ENCODE measurements around the gene FAM131A.
A peak's percentile ranks its signal among the peaks of the same experiment; 100 is the strongest.

Gene FAM131A

DNA sequence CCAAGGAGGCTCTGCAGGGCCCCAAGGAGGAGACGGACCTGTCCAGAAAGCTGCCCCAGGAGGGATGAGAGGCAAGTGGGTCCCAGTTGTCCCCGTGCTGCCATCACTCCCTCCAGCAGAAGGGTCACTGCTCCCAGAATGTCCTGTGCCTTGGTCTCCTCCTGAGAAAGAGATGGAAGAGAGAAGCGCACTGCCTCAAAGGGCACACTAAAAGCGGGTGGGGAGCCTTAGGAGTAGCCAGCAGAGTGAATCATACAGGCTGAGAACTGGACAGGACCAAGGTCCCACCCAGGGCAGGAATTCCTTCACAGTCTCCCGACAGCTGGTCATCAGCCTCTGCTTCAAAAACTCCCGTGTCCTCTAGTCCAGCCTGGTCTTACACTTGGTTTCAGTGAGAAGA lies 36.0 kb downstream of the FAM131A start:
- Histone ChIP-seq H3K4me3 (ENCODE audit: low read length) (no peak overlapping the region), H3K27me3 (ENCODE audit: control insufficient read depth, insufficient read depth, low read length) (peaks cover 9% of the 10 kb centered on the region), H3K9ac (ENCODE audit: low read length) (no peak overlapping the region), H3K36me3 (ENCODE audit: control insufficient read depth, low read depth, low read length) (peaks cover 4% of the 10 kb centered on the region), H3K4me1 (ENCODE audit: control insufficient read depth, low read depth, low read length) (peaks cover 24% of the 10 kb centered on the region), H3K9me3 (ENCODE audit: control insufficient read depth, low read depth, low read length) (no peaks in the 10 kb centered on the region), H3K27ac (ENCODE audit: low read length) (no peak overlapping the region)

- peaks cover 26% of the 10 kb centered on the region for H3K27me3 ChIP-seq (ENCODE audit: control insufficient read depth, insufficient read depth, low read length)
- H3K36me3 ChIP-seq (ENCODE audit: control insufficient read depth, low read depth, low read length): no peaks in the 10 kb centered on the region
- H3K9ac ChIP-seq (ENCODE audit: low read length): no peak overlapping the region
- H3K4me1 ChIP-seq (ENCODE audit: control insufficient read depth, low read depth, low read length): peaks cover 32% of the 10 kb centered on the region
- H3K27ac ChIP-seq (ENCODE audit: low read length): no peak overlapping the region
- no peaks in the 10 kb centered on the region for H3K9me3 ChIP-seq (ENCODE audit: control insufficient read depth, low read depth, low read length)
- H3K4me3 ChIP-seq (ENCODE audit: low read length): no peak overlapping the region
Measured at GRCh38 chr3:184375747-184376461, 38.5 kb downstream of the FAM131A start.

- no peaks in the 10 kb centered on the region for H3K36me3 ChIP-seq (ENCODE audit: control insufficient read depth, low read depth, low read length)
- H3K27me3 ChIP-seq (ENCODE audit: control insufficient read depth, insufficient read depth, low read length): peaks cover 40% of the 10 kb centered on the region
- H3K9me3 ChIP-seq (ENCODE audit: control insufficient read depth, low read depth, low read length): no peaks in the 10 kb centered on the region
- H3K4me1 ChIP-seq (ENCODE audit: control insufficient read depth, low read depth, low read length): peaks cover 20% of the 10 kb centered on the region
- no peak overlapping the region for H3K9ac ChIP-seq (ENCODE audit: low read length)
- no peak overlapping the region for H3K4me3 ChIP-seq (ENCODE audit: low read length)
- H3K27ac ChIP-seq (ENCODE audit: low read length): no peak overlapping the region
Measured at GRCh38 chr3:184377374-184377773, 40.0 kb downstream of the FAM131A start.

DNA sequence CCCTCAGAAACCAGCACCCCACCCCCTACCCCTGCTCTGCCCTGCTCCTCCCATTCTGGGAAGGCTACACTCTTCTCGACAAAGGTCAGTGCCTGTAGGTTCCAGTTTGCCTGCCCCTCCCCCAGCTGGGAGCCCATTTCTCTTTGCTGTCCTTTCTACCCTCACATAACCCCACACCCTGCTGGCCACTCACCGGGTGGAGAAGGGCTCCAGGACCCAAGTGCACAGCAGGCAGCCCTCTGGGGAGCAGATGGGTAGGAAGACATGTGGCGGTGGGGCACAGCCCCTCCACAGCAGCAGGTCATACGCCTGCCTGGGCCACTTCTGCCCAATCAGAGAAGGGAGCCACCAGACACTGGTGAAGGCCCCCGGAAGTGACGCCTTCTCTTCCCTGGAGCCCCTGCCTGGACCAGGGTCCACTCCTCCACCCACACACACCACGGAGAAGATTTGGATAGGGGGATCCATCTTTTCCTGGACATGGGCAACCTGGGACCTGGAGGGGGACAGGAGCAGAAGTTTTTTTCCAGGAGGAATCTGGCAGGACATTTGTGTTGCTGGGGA lies 40.6 kb downstream of the FAM131A start, which contains the start of gene THPO:
THPO (minus strand) TSS at position 326 of the 564 bp plus-strand sequence. CDS start 1,948 bp downstream, outside the sequence.
- Histone ChIP-seq H3K4me3 (ENCODE audit: low read length) (peak within 1 kb of the TSS; percentile 22), H3K36me3 (ENCODE audit: control insufficient read depth, low read depth, low read length) (no peaks in the 10 kb centered on the region), H3K27ac (ENCODE audit: low read length) (no peak within 1 kb of the TSS), H3K27me3 (ENCODE audit: control insufficient read depth, insufficient read depth, low read length) (peaks cover 46% of the 10 kb centered on the region), H3K9me3 (ENCODE audit: control insufficient read depth, low read depth, low read length) (no peaks in the 10 kb centered on the region), H3K9ac (ENCODE audit: low read length) (no peak within 1 kb of the TSS), H3K4me1 (ENCODE audit: control insufficient read depth, low read depth, low read length) (peaks cover 20% of the 10 kb centered on the region)

DNA sequence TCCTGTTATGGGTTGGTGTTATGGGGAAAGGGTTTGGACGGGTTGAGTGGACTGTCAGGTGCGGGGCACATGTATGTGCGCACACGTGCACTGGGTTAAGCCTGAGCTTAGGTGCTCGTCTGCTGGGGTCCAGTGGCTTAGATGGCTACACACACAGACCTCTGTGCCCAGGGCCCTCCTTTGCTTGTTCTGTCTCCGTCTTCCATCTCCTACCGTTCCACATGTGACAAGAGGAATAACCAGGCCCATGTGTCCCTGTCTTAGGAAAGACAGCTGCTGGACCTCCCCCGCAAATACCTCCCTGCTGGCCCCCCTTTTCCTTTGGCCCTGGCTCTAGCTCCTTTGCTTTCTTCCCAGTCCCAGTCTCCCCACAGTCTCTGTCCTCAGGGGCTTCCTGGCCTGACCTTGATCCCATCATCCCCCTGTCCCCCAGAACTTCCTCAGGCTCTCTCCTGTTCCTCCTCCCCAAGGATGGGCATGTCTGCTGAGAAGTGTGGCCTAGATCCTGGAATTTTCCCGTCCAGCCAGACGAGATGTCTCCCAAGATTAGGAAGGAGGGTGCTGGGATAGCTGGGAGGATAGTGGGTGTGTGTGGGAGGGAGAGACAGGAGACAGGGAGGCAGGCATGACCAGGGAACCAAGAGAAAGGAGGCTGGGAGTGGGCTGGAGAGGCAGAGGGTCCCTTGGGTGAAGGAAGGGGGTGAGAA lies 41.4 kb downstream of the FAM131A start:
- Histone ChIP-seq H3K9ac (ENCODE audit: low read length) (no peak overlapping the region), H3K27me3 (ENCODE audit: control insufficient read depth, insufficient read depth, low read length) (peaks cover 49% of the 10 kb centered on the region), H3K4me3 (ENCODE audit: low read length) (peak overlapping the region; percentile 11), H3K4me1 (ENCODE audit: control insufficient read depth, low read depth, low read length) (peaks cover 20% of the 10 kb centered on the region), H3K36me3 (ENCODE audit: control insufficient read depth, low read depth, low read length) (no peaks in the 10 kb centered on the region), H3K27ac (ENCODE audit: low read length) (no peak overlapping the region), H3K9me3 (ENCODE audit: control insufficient read depth, low read depth, low read length) (no peaks in the 10 kb centered on the region)

DNA sequence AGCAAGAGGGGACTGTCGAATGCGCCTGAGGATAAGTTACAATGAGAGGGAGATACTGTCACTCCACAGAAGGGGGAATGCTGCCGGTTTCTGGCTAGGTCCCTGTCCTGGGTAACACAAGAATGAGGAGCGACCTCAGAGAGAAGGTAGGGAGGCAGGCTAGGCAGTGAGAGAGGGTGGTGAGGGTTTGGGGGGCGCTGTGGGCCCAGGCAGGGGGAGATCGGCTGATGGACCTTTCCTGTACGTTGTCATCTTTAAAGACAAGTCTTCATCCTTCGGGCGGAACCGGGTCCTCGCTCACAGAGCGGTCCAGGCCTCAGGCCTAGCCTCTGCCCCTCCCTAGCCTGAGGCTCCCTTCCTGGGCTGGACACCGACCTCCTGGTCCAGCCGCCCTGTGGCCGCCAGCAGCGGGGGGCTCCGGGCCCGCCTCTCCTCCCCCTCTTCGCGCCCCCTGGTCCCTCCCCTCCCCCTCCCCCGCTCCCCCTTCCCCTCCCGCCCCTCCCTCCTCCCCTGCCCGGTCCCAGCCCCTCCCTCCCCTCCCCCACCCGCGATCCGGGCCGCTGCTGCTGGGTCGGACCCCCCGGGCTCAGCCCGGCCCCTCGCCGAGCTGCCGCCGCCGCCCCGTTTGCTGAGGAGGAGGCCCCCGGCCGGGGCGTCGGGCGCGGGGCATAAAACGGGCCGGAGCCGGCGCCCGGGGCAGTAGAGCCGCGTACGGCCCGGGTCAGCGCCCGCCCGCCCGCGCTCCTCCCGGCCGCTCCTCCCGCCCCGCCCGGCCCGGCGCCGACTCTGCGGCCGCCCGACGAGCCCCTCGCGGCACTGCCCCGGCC lies 42.2 kb downstream of the FAM131A start, which contains the start of gene CHRD:
CHRD (plus strand) TSS at position 697 of the 827 bp plus-strand sequence. CDS start 265 bp downstream, outside the sequence.
- H3K4me1 ChIP-seq (ENCODE audit: control insufficient read depth, low read depth, low read length): peaks cover 20% of the 10 kb centered on the region
- no peak within 1 kb of the TSS for H3K27ac ChIP-seq (ENCODE audit: low read length)
- H3K9me3 ChIP-seq (ENCODE audit: control insufficient read depth, low read depth, low read length): no peaks in the 10 kb centered on the region
- H3K4me3 ChIP-seq (ENCODE audit: low read length): peak within 1 kb of the TSS; percentile 49
- H3K9ac ChIP-seq (ENCODE audit: low read length): no peak within 1 kb of the TSS
- H3K36me3 ChIP-seq (ENCODE audit: control insufficient read depth, low read depth, low read length): no peaks in the 10 kb centered on the region
- H3K27me3 ChIP-seq (ENCODE audit: control insufficient read depth, insufficient read depth, low read length): peaks cover 49% of the 10 kb centered on the region

- Histone ChIP-seq H3K9ac (ENCODE audit: low read length) (no peak overlapping the region), H3K27ac (ENCODE audit: low read length) (no peak overlapping the region), H3K9me3 (ENCODE audit: control insufficient read depth, low read depth, low read length) (no peaks in the 10 kb centered on the region), H3K4me3 (ENCODE audit: low read length) (peak overlapping the region; percentile 49), H3K27me3 (ENCODE audit: control insufficient read depth, insufficient read depth, low read length) (peaks cover 49% of the 10 kb centered on the region), H3K4me1 (ENCODE audit: control insufficient read depth, low read depth, low read length) (peaks cover 20% of the 10 kb centered on the region), H3K36me3 (ENCODE audit: control insufficient read depth, low read depth, low read length) (no peaks in the 10 kb centered on the region)
Measured at GRCh38 chr3:184380185-184380626, 42.8 kb downstream of the FAM131A start.

DNA sequence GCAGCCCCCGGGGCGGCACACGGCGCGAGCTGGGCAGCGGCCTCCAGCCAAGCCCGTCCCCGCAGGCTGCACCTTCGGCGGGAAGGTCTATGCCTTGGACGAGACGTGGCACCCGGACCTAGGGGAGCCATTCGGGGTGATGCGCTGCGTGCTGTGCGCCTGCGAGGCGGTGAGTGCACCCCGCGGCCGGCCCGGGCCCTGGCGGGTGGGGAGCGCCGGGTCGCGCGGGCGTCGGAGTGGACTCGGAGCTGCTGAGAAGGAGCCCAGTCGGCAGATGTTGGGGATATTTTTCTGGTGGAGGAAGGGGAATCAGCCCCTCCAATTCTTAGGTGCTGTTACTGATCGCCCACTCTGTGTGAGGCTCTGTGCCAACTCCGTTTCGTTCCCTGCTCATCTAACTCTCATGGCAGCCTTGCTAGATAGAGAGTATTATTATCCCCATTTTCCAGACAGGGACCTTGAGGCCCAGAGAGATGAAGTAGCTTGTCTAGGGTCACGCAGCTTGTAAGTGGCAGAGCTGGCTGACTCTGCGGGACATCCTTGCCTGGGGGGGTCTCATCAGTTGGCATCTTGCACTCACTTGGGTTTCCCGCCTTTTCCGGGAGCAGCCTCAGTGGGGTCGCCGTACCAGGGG lies 43.3 kb downstream of the FAM131A start:
- H3K4me1 ChIP-seq (ENCODE audit: control insufficient read depth, low read depth, low read length): peaks cover 20% of the 10 kb centered on the region
- no peaks in the 10 kb centered on the region for H3K9me3 ChIP-seq (ENCODE audit: control insufficient read depth, low read depth, low read length)
- no peak overlapping the region for H3K9ac ChIP-seq (ENCODE audit: low read length)
- peaks cover 49% of the 10 kb centered on the region for H3K27me3 ChIP-seq (ENCODE audit: control insufficient read depth, insufficient read depth, low read length)
- no peaks in the 10 kb centered on the region for H3K36me3 ChIP-seq (ENCODE audit: control insufficient read depth, low read depth, low read length)
- peak overlapping the region; percentile 49 for H3K4me3 ChIP-seq (ENCODE audit: low read length)
- no peak overlapping the region for H3K27ac ChIP-seq (ENCODE audit: low read length)

DNA sequence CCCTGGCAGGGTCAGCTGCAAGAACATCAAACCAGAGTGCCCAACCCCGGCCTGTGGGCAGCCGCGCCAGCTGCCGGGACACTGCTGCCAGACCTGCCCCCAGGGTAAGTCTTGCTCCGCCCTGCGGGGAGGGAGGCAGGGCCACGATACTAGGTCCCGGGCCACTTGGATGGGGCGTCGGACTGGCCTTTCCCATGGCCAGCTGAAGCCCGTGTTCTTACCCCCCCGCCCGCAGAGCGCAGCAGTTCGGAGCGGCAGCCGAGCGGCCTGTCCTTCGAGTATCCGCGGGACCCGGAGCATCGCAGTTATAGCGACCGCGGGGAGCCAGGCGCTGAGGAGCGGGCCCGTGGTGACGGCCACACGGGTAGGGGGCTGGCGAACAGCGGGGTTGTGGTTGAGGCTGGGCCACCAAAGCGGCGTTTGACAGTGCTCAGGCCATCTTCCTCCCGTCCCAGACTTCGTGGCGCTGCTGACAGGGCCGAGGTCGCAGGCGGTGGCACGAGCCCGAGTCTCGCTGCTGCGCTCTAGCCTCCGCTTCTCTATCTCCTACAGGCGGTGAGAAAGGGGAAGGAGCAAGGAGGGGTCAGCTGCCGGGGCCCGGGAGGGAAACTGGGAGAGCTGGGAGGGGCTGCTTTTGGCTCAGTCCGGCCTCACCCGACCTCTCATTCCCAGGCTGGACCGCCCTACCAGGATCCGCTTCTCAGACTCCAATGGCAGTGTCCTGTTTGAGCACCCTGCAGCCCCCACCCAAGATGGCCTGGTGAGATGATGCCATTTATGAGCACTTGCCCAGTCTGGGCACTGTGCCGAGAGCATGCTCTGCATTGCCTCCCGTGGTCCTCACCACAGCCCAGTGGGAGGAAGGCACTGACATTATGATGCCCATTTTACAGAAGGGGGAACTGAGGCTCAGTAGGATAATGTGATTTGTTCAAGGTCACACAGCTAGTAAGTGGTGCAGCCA lies 44.1 kb downstream of the FAM131A start:
- H3K36me3 ChIP-seq (ENCODE audit: control insufficient read depth, low read depth, low read length): no peaks in the 10 kb centered on the region
- peak overlapping the region; percentile 49 for H3K4me3 ChIP-seq (ENCODE audit: low read length)
- peaks cover 49% of the 10 kb centered on the region for H3K27me3 ChIP-seq (ENCODE audit: control insufficient read depth, insufficient read depth, low read length)
- no peak overlapping the region for H3K27ac ChIP-seq (ENCODE audit: low read length)
- H3K9ac ChIP-seq (ENCODE audit: low read length): no peak overlapping the region
- H3K4me1 ChIP-seq (ENCODE audit: control insufficient read depth, low read depth, low read length): peaks cover 20% of the 10 kb centered on the region
- no peaks in the 10 kb centered on the region for H3K9me3 ChIP-seq (ENCODE audit: control insufficient read depth, low read depth, low read length)

All from iPS-18a (cell line).